Astrocyte of the cerebellum (primary cell): ENCODE measurements around the gene RBMS3.

Experiments
- DNase-seq: peaks from one replicate; pipeline ENCODE4 v3.0.0-alpha.2; 2011; ENCODE audit warnings: low read depth
- H3K4me3 ChIP-seq: 2 replicates; pipeline ENCODE4 v1.5.1; 2011; ENCODE audit warnings: mild to moderate bottlenecking, low read depth, low read length, moderate library complexity
- CTCF ChIP-seq: IDR thresholded peaks from 2 replicates; pipeline ENCODE4 v1.5.1; 2012; ENCODE audit warnings: low read length, low read depth, moderate library complexity, mild to moderate bottlenecking; ENCODE audit errors: missing control alignments
- in situ Hi-C: cut with HindIII; loops from 2 replicates; pipeline ENCODE4 v1.10.0; 2017; ENCODE audit warnings: low sequenced_read_pairs

Gene RBMS3

GRCh38 chr3:29409409-29409808 is 128.5 kb downstream of the RBMS3 start:
- no peak overlapping the region for H3K4me3 ChIP-seq
- in situ Hi-C loops, result no loop called here
- no peak for TF ChIP-seq CTCF
- no peak for DNase-seq

- in situ Hi-C loops, result no loop called here
- no peak overlapping the region for H3K4me3 ChIP-seq
- no peak for DNase-seq
- TF ChIP-seq CTCF, result no peak
These were observed 129.3 kb downstream of the RBMS3 start for GRCh38 chr3:29410220-29410619.

GRCh38 chr3:29410660-29411405 is 130.0 kb downstream of the RBMS3 start:
- TF ChIP-seq CTCF, result no peak
- no peak for DNase-seq
- H3K4me3 ChIP-seq, result no peak overlapping the region
- in situ Hi-C loops, result no loop called here

DNA sequence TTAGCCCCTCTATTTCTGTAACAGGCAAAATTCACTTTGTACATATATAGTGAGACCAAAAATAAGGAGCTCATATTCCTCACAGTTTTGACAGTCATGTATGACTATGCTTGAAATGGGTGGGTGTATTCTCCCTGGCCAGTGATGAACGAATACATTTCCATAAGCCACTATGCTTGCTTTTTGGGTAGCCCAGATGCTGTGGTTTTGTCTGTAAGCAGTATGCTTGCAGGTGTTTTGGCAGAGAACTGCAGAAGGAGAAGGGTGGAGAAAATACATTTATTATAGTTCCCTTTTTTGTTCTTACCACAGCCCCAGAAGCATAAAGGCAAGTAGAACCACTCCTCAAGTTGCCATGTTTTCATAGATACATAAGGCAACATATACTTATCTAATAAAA is 131.2 kb downstream of the RBMS3 start:
- in situ Hi-C loops, result no loop called here
- TF ChIP-seq CTCF, result no peak
- H3K4me3 ChIP-seq, result no peak overlapping the region
- DNase-seq, result no peak

DNA sequence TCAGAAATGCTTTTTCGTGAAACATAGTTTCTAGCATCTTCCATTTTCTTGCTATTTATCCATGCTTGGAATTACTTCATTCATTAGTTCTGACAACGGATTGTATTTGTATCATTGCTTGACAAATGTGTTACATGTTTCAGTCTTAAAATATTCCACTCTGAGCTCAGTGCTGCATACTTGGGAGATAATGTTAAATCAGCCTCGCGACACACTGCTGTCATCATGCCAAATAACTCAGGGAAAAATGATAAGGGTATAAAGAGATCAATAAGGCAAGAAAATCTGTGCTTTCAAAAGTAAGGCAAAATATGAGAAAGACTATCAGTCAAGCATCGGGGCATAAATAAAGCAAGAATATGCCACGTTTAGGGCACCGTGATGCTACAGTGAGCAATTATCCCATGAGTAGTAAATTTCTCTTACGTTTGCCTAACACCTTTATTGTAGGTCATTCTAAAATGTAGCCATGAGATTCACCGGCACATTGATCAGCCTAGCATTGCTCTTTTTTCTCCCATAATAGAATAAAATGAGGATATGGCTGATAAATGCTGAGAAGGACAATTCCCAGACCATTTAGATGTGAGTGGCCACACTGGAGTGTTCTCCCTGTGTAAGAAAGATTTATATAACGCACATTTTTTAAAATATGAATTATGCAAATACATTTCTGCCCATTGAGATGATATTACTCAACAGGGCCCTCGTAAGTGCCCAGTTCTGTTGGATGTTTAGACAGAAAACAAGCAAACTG is 133.8 kb downstream of the RBMS3 start:
- in situ Hi-C loops, result no loop called here
- TF ChIP-seq CTCF, result no peak

DNA sequence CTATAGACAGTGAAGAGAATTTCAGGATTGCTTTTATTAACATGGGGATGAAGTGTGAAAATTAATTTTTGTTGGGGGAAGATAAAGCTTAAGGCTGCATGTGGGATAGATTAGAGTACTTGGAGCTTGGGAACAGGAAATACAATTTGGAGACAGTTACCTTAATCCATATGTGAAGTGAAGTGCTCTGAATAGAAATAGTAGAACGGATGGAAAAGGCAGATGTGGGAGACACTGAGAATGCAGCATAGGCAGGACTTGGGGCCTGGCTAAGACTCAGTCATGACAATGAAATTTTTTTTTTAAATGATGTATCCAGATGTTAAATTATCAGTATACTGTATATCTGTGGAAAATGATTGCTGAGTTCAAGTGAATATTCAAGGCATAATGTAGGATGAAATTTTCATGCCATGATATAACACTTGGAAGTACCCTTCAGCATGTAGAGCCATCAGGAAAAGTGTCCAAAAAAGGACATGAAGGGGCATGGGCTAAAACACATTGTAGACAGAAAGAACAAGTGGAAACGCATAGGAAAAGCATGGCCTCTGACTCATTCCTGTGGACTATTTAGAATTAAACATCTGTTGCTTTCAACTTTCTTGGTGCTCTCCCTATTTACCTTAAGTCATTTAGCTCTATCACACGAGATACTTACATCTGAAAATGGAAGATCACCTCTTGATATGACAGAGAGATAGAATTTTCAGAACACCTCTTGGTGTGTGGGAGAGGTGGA is 134.8 kb downstream of the RBMS3 start:
- TF ChIP-seq CTCF, result no peak
- no peak overlapping the region for H3K4me3 ChIP-seq
- DNase-seq, result no peak
- in situ Hi-C loops, result no loop called here

More for the DNA sequence above, 133.8 kb downstream of the RBMS3 start:
- H3K4me3 ChIP-seq, result no peak overlapping the region
- no peak for DNase-seq
